Lung (tissue), 12 donors: Measurements from ENCODE around the gene VWA5B1. TPM values are rescaled to one million over a fixed set of nuclear protein-coding genes. Genes with fewer than 3 reads are reported as not detected.

ENCODE experiments used
- ATAC-seq: fragments of 200-7000 bp; cut with Tn5 transposase; one replicate; pipeline ENCODE4 v1.9.1; 2020; ENCODE audit warnings: moderate number of reproducible peaks; ENCODE audit not compliant: insufficient read depth, low FRiP score
- DNase-seq, 3 donors: peaks; one replicate each; pipeline ENCODE4 v3.0.0-alpha.2; 2013 to 2017
- H3K27ac ChIP-seq, 2 donors: one replicate each; pipeline ENCODE4 v1.5.1; 2013; ENCODE audit warnings: mild to moderate bottlenecking in 2 of 2, moderate library complexity in 2 of 2, control low read depth in 1 of 2, inconsistent platforms in 1 of 2, low read depth in 1 of 2, low read length in 1 of 2
- H3K27me3 ChIP-seq, 3 donors: one replicate each; pipeline ENCODE4 v1.5.1; 2013; ENCODE audit warnings: low read length in 2 of 3; ENCODE audit not compliant: control insufficient read depth in 3 of 3, insufficient read depth in 3 of 3
- H3K36me3 ChIP-seq, 4 donors: one replicate each; pipeline ENCODE4 v1.5.1; 2013; ENCODE audit warnings: low read length in 4 of 4, mild to moderate bottlenecking in 1 of 4, moderate library complexity in 1 of 4; ENCODE audit not compliant: control insufficient read depth in 4 of 4, insufficient read depth in 4 of 4
- H3K4me1 ChIP-seq, 5 donors: one replicate each; pipeline ENCODE4 v1.5.1; 2013; ENCODE audit warnings: low read length in 5 of 5, mild to moderate bottlenecking in 2 of 5, moderate library complexity in 1 of 5; ENCODE audit not compliant: control insufficient read depth in 5 of 5, insufficient read depth in 5 of 5
- H3K4me3 ChIP-seq: one replicate; pipeline ENCODE4 v1.5.1; 2013; ENCODE audit warnings: mild to moderate bottlenecking, control low read depth, moderate library complexity
- H3K9ac ChIP-seq, 2 donors: one replicate each; pipeline ENCODE4 v1.5.1; 2013; ENCODE audit warnings: low read length in 2 of 2, control low read depth in 1 of 2; ENCODE audit not compliant: insufficient read depth in 1 of 2
- H3K9me3 ChIP-seq, 4 donors: one replicate each; pipeline ENCODE4 v1.5.1; 2013; ENCODE audit warnings: low read length in 3 of 4, mild to moderate bottlenecking in 1 of 4, moderate library complexity in 1 of 4; ENCODE audit not compliant: control insufficient read depth in 4 of 4, insufficient read depth in 3 of 4
- WGBS, 2 donors: extraction: QIAGEN DNeasy Blood & Tissue Kit; methylation state at CpG; one replicate each; pipeline ENCODE4 v1.1.7; 2013; 5-methylcytosine and 5-hydroxymethylcytosine counted together
- polyA plus RNA-seq, 2 donors: library from polyadenylated mRNA; stranded (reverse); fragments of 200-250 nt; gene quantifications; one replicate each; pipeline ENCODE4 v1.2.1, GENCODE V29; 2013
- total RNA-seq, 2 donors: library from RNA; depleted of rRNA in 1 of 2; stranded (reverse); fragments of >200 nt in 1 of 2; gene quantifications; one replicate each; pipeline ENCODE4 v1.2.1, GENCODE V29; 2014 to 2021
- TF ChIP-seq, protein P1 (sequence below): IDR thresholded peaks from 2 replicates; pipeline ENCODE4 v1.5.1; 2012; ENCODE audit warnings: mild to moderate bottlenecking; ENCODE audit errors: control extremely low read depth, extremely low read depth
- donor health status: control.
- donor health status: control.
- donor health status: Bipolar disorder and iron deficiency.
- donor health status: healthy.
- donor health status: DM: yes; HTN: yes; CAD: no.

VWA5B1 gene
- total and polyA plus RNA-seq, 4 donors, result 0.02 to 0.40 (median 0.26) TPM

DNA sequence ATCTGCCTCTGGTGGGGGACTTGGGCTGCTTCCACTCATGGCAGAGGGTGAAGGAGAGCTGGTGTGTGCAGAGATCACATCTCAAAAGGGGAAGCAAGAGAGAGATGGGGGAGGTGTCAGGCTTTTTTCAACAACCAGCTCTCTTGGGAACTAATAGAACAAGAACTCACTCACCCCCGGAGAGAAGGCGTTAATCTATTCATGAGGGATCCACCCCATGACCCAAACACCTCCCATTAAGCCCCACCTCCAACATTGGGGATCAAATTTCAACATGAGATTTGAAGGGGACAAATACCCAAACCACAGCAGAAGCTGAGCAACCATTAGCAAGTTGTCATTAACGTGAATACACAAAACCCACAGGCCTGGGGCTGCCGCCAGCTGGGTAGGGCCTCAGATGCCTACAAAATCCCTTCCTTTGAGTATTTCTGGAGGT, 12.0 kb upstream of the VWA5B1 start:
- Histone ChIP-seq H3K4me1 (peaks cover 0 to 7% (median 0%) of the 10 kb centered on the region in 5 donors), H3K27me3 (peaks cover 0 to 3% (median 0%) of the 10 kb centered on the region in 3 donors), H3K4me3 (no peak overlapping the region), H3K27ac (no peak overlapping the region), H3K9me3 (no peaks in the 10 kb centered on the region), H3K36me3 (no peaks in the 10 kb centered on the region), H3K9ac (no peak overlapping the region)
- DNase-seq (no peak), ATAC-seq (no peak)
- WGBS, 2 donors, result 51 to 62% methylated on average over 4 of the region's 4 CpGs
- TF ChIP-seq, protein P1, sequence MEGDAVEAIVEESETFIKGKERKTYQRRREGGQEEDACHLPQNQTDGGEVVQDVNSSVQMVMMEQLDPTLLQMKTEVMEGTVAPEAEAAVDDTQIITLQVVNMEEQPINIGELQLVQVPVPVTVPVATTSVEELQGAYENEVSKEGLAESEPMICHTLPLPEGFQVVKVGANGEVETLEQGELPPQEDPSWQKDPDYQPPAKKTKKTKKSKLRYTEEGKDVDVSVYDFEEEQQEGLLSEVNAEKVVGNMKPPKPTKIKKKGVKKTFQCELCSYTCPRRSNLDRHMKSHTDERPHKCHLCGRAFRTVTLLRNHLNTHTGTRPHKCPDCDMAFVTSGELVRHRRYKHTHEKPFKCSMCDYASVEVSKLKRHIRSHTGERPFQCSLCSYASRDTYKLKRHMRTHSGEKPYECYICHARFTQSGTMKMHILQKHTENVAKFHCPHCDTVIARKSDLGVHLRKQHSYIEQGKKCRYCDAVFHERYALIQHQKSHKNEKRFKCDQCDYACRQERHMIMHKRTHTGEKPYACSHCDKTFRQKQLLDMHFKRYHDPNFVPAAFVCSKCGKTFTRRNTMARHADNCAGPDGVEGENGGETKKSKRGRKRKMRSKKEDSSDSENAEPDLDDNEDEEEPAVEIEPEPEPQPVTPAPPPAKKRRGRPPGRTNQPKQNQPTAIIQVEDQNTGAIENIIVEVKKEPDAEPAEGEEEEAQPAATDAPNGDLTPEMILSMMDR, result no peak

DNA sequence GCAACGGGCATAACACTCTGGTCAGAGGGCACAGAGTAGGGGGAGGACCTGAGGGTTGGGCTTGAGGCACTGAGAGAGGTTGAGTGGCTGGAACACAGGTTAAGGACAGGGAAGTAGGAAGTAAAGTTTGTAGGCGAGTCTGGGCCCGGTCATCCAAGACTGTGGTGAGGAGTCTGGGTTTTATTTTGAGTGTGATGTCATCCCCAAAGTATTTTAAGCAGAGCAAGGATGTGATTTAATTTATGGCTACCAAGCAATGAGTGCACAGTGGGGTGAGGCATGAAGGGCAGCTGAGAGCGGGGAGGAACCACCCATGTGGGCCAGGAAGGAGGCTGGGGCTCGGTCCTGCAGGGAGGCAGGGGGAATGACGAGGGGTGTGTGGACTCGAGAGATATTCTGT, 11.2 kb upstream of the VWA5B1 start:
- Histone ChIP-seq H3K27me3 (peaks cover 0 to 3% (median 0%) of the 10 kb centered on the region in 3 donors), H3K36me3 (no peaks in the 10 kb centered on the region), H3K27ac (no peak overlapping the region), H3K9me3 (no peaks in the 10 kb centered on the region), H3K9ac (no peak overlapping the region), H3K4me3 (no peak overlapping the region), H3K4me1 (peaks cover 0 to 7% (median 0%) of the 10 kb centered on the region in 5 donors)
- TF ChIP-seq, protein P1, result no peak
- DNase-seq (no peak), ATAC-seq (no peak)
- 69 to 82% methylated on average over 7 of the region's 7 CpGs for WGBS, 2 donors

DNA sequence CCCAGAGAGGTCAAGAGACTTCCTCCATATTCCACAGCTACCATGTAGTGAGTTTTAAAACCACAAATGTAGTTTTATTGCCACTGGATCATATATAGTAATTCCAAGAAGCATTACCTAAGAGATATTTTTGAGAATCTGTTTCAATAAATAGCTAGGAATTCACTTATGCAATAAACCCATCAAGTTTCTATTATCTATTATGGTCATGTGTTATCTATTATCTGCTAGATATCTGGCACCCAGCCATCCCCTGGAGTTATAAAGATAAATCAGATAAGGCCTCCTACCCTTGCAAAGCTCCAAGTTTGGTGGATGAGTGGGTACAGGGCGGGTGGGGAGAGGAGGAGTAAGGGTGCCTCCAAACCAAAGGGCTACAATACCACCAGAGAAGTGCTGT, 10.3 kb upstream of the VWA5B1 start:
- peaks cover 0 to 7% (median 0%) of the 10 kb centered on the region in 5 donors for H3K4me1 ChIP-seq
- H3K9me3 ChIP-seq, result peaks cover 0 to 2% (median under 1%) of the 10 kb centered on the region in 4 donors
- DNase-seq (no peak), ATAC-seq (no peak)
- no peak overlapping the region for H3K9ac ChIP-seq
- 74 to 78% methylated on average over 1 of the region's 1 CpG for WGBS, 2 donors
- TF ChIP-seq, protein P1, result no peak
- H3K36me3 ChIP-seq, result no peaks in the 10 kb centered on the region
- peaks cover 0 to 3% (median 0%) of the 10 kb centered on the region in 3 donors for H3K27me3 ChIP-seq
- no peak overlapping the region for H3K4me3 ChIP-seq
- no peak overlapping the region for H3K27ac ChIP-seq

- ATAC-seq (no peak), DNase-seq (no peak)
- H3K36me3 ChIP-seq, result no peaks in the 10 kb centered on the region
- peaks cover 0 to 3% (median 0%) of the 10 kb centered on the region in 3 donors for H3K27me3 ChIP-seq
- H3K27ac ChIP-seq, result no peak overlapping the region
- H3K9ac ChIP-seq, result no peak overlapping the region
- H3K4me1 ChIP-seq, result peaks cover 0 to 1% (median 0%) of the 10 kb centered on the region in 5 donors
- no peak overlapping the region for H3K4me3 ChIP-seq
- WGBS, 2 donors, result 91 to 95% methylated on average over 6 of the region's 6 CpGs
- H3K9me3 ChIP-seq, result peaks cover 0 to 7% (median 3%) of the 10 kb centered on the region in 4 donors
- TF ChIP-seq, protein P1, result no peak
Observed at GRCh38 chr1:20280906-20281305, 9.8 kb upstream of the VWA5B1 start.
